GM18499 (cell line): ENCODE data around the gene GPC3.
"Not testable (repeated sequence)": the region's sequence is repeated elsewhere in the genome, so short reads cannot be mapped to it uniquely, and the experiment has no call there.

Source experiments
- ATAC-seq: cut with Tn5 transposase; IDR thresholded peaks from one replicate; pipeline ENCODE4 v1.9.1; 2021; ENCODE audit warnings: moderate number of reproducible peaks; ENCODE audit not compliant: insufficient read depth, unreplicated experiment

Gene GPC3

GRCh38 chrX:133634416-133634815 is 351.0 kb downstream of the GPC3 start:
- no peak for ATAC-seq

- no peak for ATAC-seq
These were observed 351.4 kb downstream of the GPC3 start for GRCh38 chrX:133633950-133634349.

- ATAC-seq = no peak
These were observed 352.2 kb downstream of the GPC3 start for GRCh38 chrX:133633162-133633561.

- no peak for ATAC-seq
These were observed 355.0 kb downstream of the GPC3 start for GRCh38 chrX:133630362-133630761.

- ATAC-seq = no peak
These were observed 357.7 kb downstream of the GPC3 start for GRCh38 chrX:133627673-133628072.

GRCh38 chrX:133621384-133621783 is 364.0 kb downstream of the GPC3 start:
- not testable (repeated sequence) for ATAC-seq

- no peak for ATAC-seq
These were observed 373.7 kb downstream of the GPC3 start for GRCh38 chrX:133611676-133612075.

- no peak for ATAC-seq
These were observed 375.3 kb downstream of the GPC3 start for GRCh38 chrX:133610056-133610455.

GRCh38 chrX:133609166-133609565 is 376.2 kb downstream of the GPC3 start:
- no peak for ATAC-seq

GRCh38 chrX:133608406-133608805 is 377.0 kb downstream of the GPC3 start:
- no peak for ATAC-seq

- no peak for ATAC-seq
These were observed 377.7 kb downstream of the GPC3 start for GRCh38 chrX:133607419-133608348.

- no peak for ATAC-seq
These were observed 378.4 kb downstream of the GPC3 start for GRCh38 chrX:133606990-133607389.

- no peak for ATAC-seq
These were observed 380.6 kb downstream of the GPC3 start for GRCh38 chrX:133604801-133605200.

- no peak for ATAC-seq
These were observed 382.5 kb downstream of the GPC3 start for GRCh38 chrX:133602881-133603280.

- ATAC-seq = no peak
These were observed 384.3 kb downstream of the GPC3 start for GRCh38 chrX:133601116-133601515.

- ATAC-seq = no peak
These were observed 384.9 kb downstream of the GPC3 start for GRCh38 chrX:133600536-133600935.

GRCh38 chrX:133598601-133599335 is 386.6 kb downstream of the GPC3 start:
- ATAC-seq = no peak

GRCh38 chrX:133594156-133594555 is 391.2 kb downstream of the GPC3 start:
- no peak for ATAC-seq

GRCh38 chrX:133593531-133593930 is 391.9 kb downstream of the GPC3 start:
- ATAC-seq = no peak

GRCh38 chrX:133590703-133591505 is 394.5 kb downstream of the GPC3 start:
- ATAC-seq = no peak

GRCh38 chrX:133588827-133589226 is 396.6 kb downstream of the GPC3 start:
- ATAC-seq = no peak
